Prostate gland (tissue), 2 donors: Measurements from ENCODE around the gene HMMR. TPM values are rescaled to one million over a fixed set of nuclear protein-coding genes. Genes with fewer than 3 reads are reported as not detected.

Experiments
- DNase-seq: peaks from one replicate; pipeline ENCODE4 v3.0.0-alpha.2; 2019; ENCODE audit warnings: low spot score
- H3K27ac ChIP-seq, 2 donors: fragments of 200-600 bp; sonication (generic); 2 replicates each; pipeline ENCODE4 v1.5.1; 2017 to 2019
- H3K27me3 ChIP-seq: fragments of 200-600 bp; sonication (generic); replicated peaks from 2 replicates; pipeline ENCODE4 v1.5.1; 2019; ENCODE audit not compliant: insufficient read depth
- H3K36me3 ChIP-seq, 2 donors: fragments of 200-600 bp; sonication (generic); 1 replicate in 1 of 2; 2 replicates in 1 of 2; pipeline versions ENCODE4 v1.5.1 to v1.8.1; 2017 to 2019
- H3K4me1 ChIP-seq: fragments of 200-600 bp; sonication (generic); replicated peaks from 2 replicates; pipeline ENCODE4 v1.5.1; 2019
- H3K4me3 ChIP-seq, 2 donors: fragments of 200-600 bp; sonication (generic); 2 replicates each; pipeline ENCODE4 v1.5.1; 2017 to 2019
- H3K9me3 ChIP-seq: fragments of 200-600 bp; sonication (generic); 2 replicates; pipeline ENCODE4 v1.5.1; 2017
- POLR2A ChIP-seq: fragments of 450-650 bp; IDR thresholded peaks from one replicate; pipeline ENCODE4 v1.6.1; 2016; ENCODE audit warnings: antibody characterized with exemption, mild to moderate bottlenecking
- POLR2AphosphoS5 ChIP-seq: sonication (generic); formaldehyde crosslinking; IDR thresholded peaks from one replicate; pipeline ENCODE4 v1.6.1; 2017; ENCODE audit warnings: antibody characterized with exemption
- WGBS: methylation state at CpG from one replicate; pipeline ENCODE4 v1.1.5; 2018; 5-methylcytosine and 5-hydroxymethylcytosine counted together
- intact Hi-C: fragments of 100-400 bp; cut with DNase I; formaldehyde crosslinking; loops from one replicate; pipeline ENCODE4 v1.14.2; 2022
- total RNA-seq, 2 donors: library from RNA; depleted of rRNA; stranded (reverse); fragments of >200 nt; gene quantifications; one replicate each; pipeline ENCODE4 v1.1.0, GENCODE V29; 2016
- TF ChIP-seq, protein P1 (sequence below), 4 experiments: fragments of 200-600 bp in 2 of 4; fragments of 450-650 bp in 2 of 4; sonication (generic) in 2 of 4; IDR thresholded peaks; 1 replicate in 3 of 4; 2 replicates in 1 of 4; pipeline ENCODE4 v1.5.1; 2016 to 2019; ENCODE audit warnings: antibody characterized with exemption in 4 of 4, mild to moderate bottlenecking in 2 of 4, moderate library complexity in 2 of 4

The HMMR gene
- total RNA-seq, 2 donors from 2014 or later: 1.7 to 1.8 TPM

DNA sequence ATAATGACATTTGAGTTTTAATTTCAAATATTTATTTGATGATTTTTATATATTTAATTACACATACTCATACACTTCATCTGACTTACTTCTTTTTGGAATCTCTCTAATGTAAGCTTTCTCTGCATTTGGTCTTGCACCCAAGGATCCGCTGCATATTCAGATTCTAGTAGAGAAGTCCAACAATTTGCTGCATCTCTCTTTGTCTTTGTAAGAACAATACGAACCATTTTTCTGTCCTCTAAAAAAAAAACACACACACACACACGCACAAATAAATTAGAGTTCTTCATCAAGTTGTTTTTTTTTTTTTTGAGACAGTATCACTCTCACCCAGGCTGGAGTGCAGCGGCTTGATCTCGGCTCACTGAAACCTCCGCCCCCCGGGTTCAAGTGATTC lies 3.6 kb upstream of the HMMR start:
- Histone ChIP-seq H3K27ac (no peak overlapping the region), H3K4me1 (no peaks in the 10 kb centered on the region), H3K36me3 (no peaks in the 10 kb centered on the region), H3K9me3 (no peaks in the 10 kb centered on the region), H3K4me3 (no peak overlapping the region), H3K27me3 (no peaks in the 10 kb centered on the region)
- WGBS: 92% methylated on average over 7 of the region's 7 CpGs
- no peak for DNase-seq
- intact Hi-C loops: no loop called here
- TF ChIP-seq POLR2AphosphoS5: no peak
- no peak for TF ChIP-seq POLR2A
- TF ChIP-seq, protein P1, sequence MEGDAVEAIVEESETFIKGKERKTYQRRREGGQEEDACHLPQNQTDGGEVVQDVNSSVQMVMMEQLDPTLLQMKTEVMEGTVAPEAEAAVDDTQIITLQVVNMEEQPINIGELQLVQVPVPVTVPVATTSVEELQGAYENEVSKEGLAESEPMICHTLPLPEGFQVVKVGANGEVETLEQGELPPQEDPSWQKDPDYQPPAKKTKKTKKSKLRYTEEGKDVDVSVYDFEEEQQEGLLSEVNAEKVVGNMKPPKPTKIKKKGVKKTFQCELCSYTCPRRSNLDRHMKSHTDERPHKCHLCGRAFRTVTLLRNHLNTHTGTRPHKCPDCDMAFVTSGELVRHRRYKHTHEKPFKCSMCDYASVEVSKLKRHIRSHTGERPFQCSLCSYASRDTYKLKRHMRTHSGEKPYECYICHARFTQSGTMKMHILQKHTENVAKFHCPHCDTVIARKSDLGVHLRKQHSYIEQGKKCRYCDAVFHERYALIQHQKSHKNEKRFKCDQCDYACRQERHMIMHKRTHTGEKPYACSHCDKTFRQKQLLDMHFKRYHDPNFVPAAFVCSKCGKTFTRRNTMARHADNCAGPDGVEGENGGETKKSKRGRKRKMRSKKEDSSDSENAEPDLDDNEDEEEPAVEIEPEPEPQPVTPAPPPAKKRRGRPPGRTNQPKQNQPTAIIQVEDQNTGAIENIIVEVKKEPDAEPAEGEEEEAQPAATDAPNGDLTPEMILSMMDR (IDR thresholded peaks at IDR 0.05): no peak

DNA sequence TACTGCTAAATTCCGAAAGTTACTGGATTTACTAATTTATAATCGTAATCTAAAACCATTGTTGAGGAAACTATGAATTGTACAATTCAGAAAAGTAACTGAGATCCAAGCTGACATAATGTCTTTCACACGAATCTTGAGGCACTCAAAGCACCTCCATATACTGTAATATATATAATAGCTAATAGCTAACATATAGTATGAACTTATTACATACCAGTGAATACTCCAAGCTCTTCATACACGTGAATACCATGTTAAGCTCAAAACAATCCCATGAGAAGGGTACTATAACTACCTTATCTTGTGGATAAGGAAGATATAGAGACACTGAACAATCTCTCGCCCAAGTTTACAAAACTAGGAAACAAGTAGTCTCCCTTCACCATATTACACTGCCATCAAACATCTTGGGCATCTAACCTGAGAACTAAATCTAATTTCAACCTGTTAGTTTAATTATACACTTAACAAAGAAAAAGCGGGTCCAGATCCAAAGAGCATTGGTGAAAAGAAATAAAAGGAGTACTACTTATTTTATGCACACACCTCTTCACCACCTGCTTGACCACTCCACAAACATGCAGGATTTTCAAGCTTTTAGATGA lies 1.6 kb upstream of the HMMR start:
- H3K9me3 ChIP-seq: no peaks in the 10 kb centered on the region
- H3K4me1 ChIP-seq: no peaks in the 10 kb centered on the region
- peak overlapping the region; percentile 59 to 63 for H3K4me3 ChIP-seq
- intact Hi-C loops: no loop called here
- no peaks in the 10 kb centered on the region for H3K27me3 ChIP-seq
- WGBS: 34% methylated on average over 6 of the region's 6 CpGs
- peak overlapping the region; percentile 93 to 94 for H3K27ac ChIP-seq
- DNase-seq: no peak
- TF ChIP-seq POLR2AphosphoS5: no peak
- TF ChIP-seq, protein P1 (IDR thresholded peaks at IDR 0.05): no peak
- no peak for TF ChIP-seq POLR2A
- H3K36me3 ChIP-seq: no peaks in the 10 kb centered on the region

DNA sequence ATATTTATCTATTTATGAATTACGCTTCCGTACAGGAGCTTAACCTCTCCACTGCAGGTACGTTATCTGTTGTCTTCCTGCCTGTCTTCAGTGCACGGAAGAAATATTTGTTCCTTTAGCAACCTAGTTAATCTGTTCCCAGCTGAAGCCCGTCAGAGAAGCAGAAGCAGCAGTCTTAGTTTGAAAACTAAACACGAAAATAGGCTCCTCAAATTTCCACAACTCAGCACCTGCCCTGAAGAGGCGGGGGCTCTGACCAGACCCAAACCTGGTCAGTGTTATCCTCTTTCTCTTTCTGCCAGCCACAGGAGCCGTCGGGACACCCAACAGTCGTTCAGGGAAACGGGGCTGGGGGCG lies 992 bp upstream of the HMMR start:
- intact Hi-C loops: no loop called here
- Histone ChIP-seq H3K36me3 (no peaks in the 10 kb centered on the region), H3K27ac (peak overlapping the region; percentile 93 to 94), H3K27me3 (no peaks in the 10 kb centered on the region), H3K4me1 (no peaks in the 10 kb centered on the region), H3K4me3 (peak overlapping the region; percentile 59 to 63), H3K9me3 (no peaks in the 10 kb centered on the region)
- TF ChIP-seq, protein P1 (IDR thresholded peaks at IDR 0.05): no peak
- TF ChIP-seq POLR2AphosphoS5 (no peak), POLR2A (no peak)
- WGBS: 2% methylated on average over 12 of the region's 12 CpGs
- no peak for DNase-seq

DNA sequence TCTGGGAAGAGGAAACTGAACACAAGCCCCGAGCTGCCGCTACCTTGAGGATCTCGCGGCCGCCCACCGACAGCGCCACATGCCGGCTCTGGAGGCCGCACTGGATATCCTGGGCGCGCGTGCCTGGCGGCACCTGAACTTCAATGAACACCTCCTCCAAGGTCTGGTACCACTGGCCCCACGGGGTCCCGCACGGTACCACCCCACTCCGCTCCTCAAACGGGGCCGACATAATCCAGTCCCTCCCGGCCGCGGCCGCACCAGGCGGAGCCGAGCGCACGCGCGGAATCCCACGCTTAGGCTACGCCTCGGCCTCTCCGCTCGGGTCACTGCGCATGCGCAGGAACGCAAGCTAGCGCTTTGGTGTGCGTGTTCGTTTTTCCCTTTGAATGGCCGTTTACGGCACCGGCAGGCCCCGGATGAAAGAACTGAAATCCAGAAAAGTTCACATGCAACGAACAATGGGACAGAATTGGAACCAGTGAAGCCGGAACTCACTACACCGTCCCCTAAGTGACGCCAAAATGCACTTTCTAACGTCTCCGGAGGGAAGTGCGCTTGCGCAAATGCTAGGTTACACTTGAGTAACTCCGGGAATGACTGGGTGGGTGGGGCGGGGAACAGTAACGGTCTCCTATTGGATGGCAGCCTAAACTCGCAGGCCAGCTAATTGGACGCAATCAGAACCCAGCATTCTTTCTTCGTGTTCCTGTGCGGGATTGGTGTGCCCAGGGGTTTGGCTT lies 442 bp upstream of the HMMR start, which contains the start of gene NUDCD2:
Gene NUDCD2 (minus strand): TSS at position 284 of the 743 bp plus-strand sequence. CDS start 52 bp downstream, at position 232.
- intact Hi-C loops: loop anchor here (1.0 kb wide), 1 partner anchor 43 kb away; no protein-coding TSS in a partner anchor
- H3K27me3 ChIP-seq: no peaks in the 10 kb centered on the region
- peak within 1 kb of the TSS; percentile 59 to 63 for H3K4me3 ChIP-seq
- H3K9me3 ChIP-seq: no peaks in the 10 kb centered on the region
- no peaks in the 10 kb centered on the region for H3K36me3 ChIP-seq
- under 1% methylated on average over 49 of the region's 59 CpGs for WGBS
- DNase-seq: peak; percentile 96
- H3K4me1 ChIP-seq: no peaks in the 10 kb centered on the region
- peak within 1 kb of the TSS; percentile 93 to 94 for H3K27ac ChIP-seq
- TF ChIP-seq POLR2A (peak; percentile 71), POLR2AphosphoS5 (peak; percentile 89)
- TF ChIP-seq, protein P1 (IDR thresholded peaks at IDR 0.05): peak in 3 of 4 experiments; percentile 22 to 49 (median 24)
